ENCODE data around the gene ABCC6. TPM values are rescaled to one million over a fixed set of nuclear protein-coding genes. Genes with fewer than 3 reads are reported as not detected.

ABCC6 gene
- total RNA-seq, 1 experiment from 2014 or later: 0.73 TPM

- BruUV-seq (replicated peaks): no TSS peak
Measured at GRCh38 chr16:16116841-16117240, 106.5 kb downstream of the ABCC6 start.

GRCh38 chr16:16113076-16113475, 110.2 kb downstream of the ABCC6 start:
- H2AFZ ChIP-seq (ENCODE audit: low read length): no peak overlapping the region
- H3K4me1 ChIP-seq (ENCODE audit: insufficient read depth, low read length): no peaks in the 10 kb centered on the region
- intact Hi-C loops (cut with micrococcal nuclease): no loop called here
- H3F3A ChIP-seq (ENCODE audit: low read length, unreplicated experiment): no peaks in the 10 kb centered on the region
- H3K9me3 ChIP-seq (ENCODE audit: low read length): no peaks in the 10 kb centered on the region
- H3K27ac ChIP-seq (ENCODE audit: low read length): no peak overlapping the region
- peaks cover 21% of the 10 kb centered on the region for H3K36me3 ChIP-seq (ENCODE audit: low read depth, low read length)
- TF ChIP-seq EZH2phosphoT487 (IDR thresholded peaks at IDR 0.05; ENCODE audit: borderline replicate concordance, low read length) (no peak), CTCF (conservative IDR thresholded peaks at IDR 0.05; ENCODE audit: low read depth, low read length) (no peak), EZH2 (IDR thresholded peaks at IDR 0.05; ENCODE audit: low read length, unreplicated experiment) (no peak)
- H3K9ac ChIP-seq (ENCODE audit: low read length): no peak overlapping the region
- CTCF ChIA-PET: no interaction called here
- no peak for DNase-seq
- H3K9me2 ChIP-seq (replicated peaks; ENCODE audit: low read length): no peaks in the 10 kb centered on the region
- no peaks in the 10 kb centered on the region for H4K20me1 ChIP-seq (ENCODE audit: low read length)
- no peak for ATAC-seq
- no peak overlapping the region for H3K4me3 ChIP-seq (ENCODE audit: low read length)
- POLR2A ChIA-PET (ENCODE audit: unreplicated experiment): no interaction called here
- H3K79me2 ChIP-seq (ENCODE audit: low read length): no peaks in the 10 kb centered on the region
- no peak overlapping the region for H3K4me2 ChIP-seq (ENCODE audit: low read length)
- H3K27me3 ChIP-seq (ENCODE audit: low read length): no peaks in the 10 kb centered on the region
- no TSS peak for BruUV-seq (replicated peaks)

More at GRCh38 chr16:16116841-16117240, 106.5 kb downstream of the ABCC6 start:
- CTCF ChIA-PET: no interaction called here
- Histone ChIP-seq H3K27me3 (ENCODE audit: low read length) (no peaks in the 10 kb centered on the region), H3F3A (ENCODE audit: low read length, unreplicated experiment) (no peaks in the 10 kb centered on the region), H3K4me3 (ENCODE audit: low read length) (no peak overlapping the region), H2AFZ (ENCODE audit: low read length) (no peak overlapping the region), H3K4me2 (ENCODE audit: low read length) (no peak overlapping the region), H3K4me1 (ENCODE audit: insufficient read depth, low read length) (no peaks in the 10 kb centered on the region), H4K20me1 (ENCODE audit: low read length) (no peaks in the 10 kb centered on the region), H3K79me2 (ENCODE audit: low read length) (no peaks in the 10 kb centered on the region), H3K9ac (ENCODE audit: low read length) (no peak overlapping the region), H3K27ac (ENCODE audit: low read length) (no peak overlapping the region), H3K9me2 (replicated peaks; ENCODE audit: low read length) (no peaks in the 10 kb centered on the region), H3K36me3 (ENCODE audit: low read depth, low read length) (peaks cover 23% of the 10 kb centered on the region), H3K9me3 (ENCODE audit: low read length) (no peaks in the 10 kb centered on the region)
- ATAC-seq (no peak), DNase-seq (no peak)
- POLR2A ChIA-PET (ENCODE audit: unreplicated experiment): no interaction called here
- intact Hi-C loops (cut with micrococcal nuclease): no loop called here
- TF ChIP-seq CTCF (conservative IDR thresholded peaks at IDR 0.05; ENCODE audit: low read depth, low read length) (no peak), EZH2 (IDR thresholded peaks at IDR 0.05; ENCODE audit: low read length, unreplicated experiment) (no peak), EZH2phosphoT487 (IDR thresholded peaks at IDR 0.05; ENCODE audit: borderline replicate concordance, low read length) (no peak)

GRCh38 chr16:16112450-16113053, 110.7 kb downstream of the ABCC6 start:
- no peak for TF ChIP-seq CTCF (conservative IDR thresholded peaks at IDR 0.05; ENCODE audit: low read depth, low read length)
- no peak for TF ChIP-seq EZH2 (IDR thresholded peaks at IDR 0.05; ENCODE audit: low read length, unreplicated experiment)
- TF ChIP-seq EZH2phosphoT487 (IDR thresholded peaks at IDR 0.05; ENCODE audit: borderline replicate concordance, low read length): no peak
- no peaks in the 10 kb centered on the region for H3K9me3 ChIP-seq (ENCODE audit: low read length)
- H3K4me3 ChIP-seq (ENCODE audit: low read length): no peak overlapping the region
- BruUV-seq (replicated peaks): no TSS peak
- no peak overlapping the region for H3K27ac ChIP-seq (ENCODE audit: low read length)
- no peak overlapping the region for H2AFZ ChIP-seq (ENCODE audit: low read length)
- H3K9ac ChIP-seq (ENCODE audit: low read length): no peak overlapping the region
- no peaks in the 10 kb centered on the region for H3K27me3 ChIP-seq (ENCODE audit: low read length)
- H3K4me2 ChIP-seq (ENCODE audit: low read length): no peak overlapping the region
- H3K36me3 ChIP-seq (ENCODE audit: low read depth, low read length): peaks cover 16% of the 10 kb centered on the region
- ChIA-PET POLR2A (ENCODE audit: unreplicated experiment) (no interaction called here), CTCF (no interaction called here)
- H3K9me2 ChIP-seq (replicated peaks; ENCODE audit: low read length): no peaks in the 10 kb centered on the region
- H3F3A ChIP-seq (ENCODE audit: low read length, unreplicated experiment): no peaks in the 10 kb centered on the region
- no peaks in the 10 kb centered on the region for H3K79me2 ChIP-seq (ENCODE audit: low read length)
- DNase-seq (no peak), ATAC-seq (no peak)
- H4K20me1 ChIP-seq (ENCODE audit: low read length): no peaks in the 10 kb centered on the region
- intact Hi-C loops (cut with micrococcal nuclease): no loop called here
- H3K4me1 ChIP-seq (ENCODE audit: insufficient read depth, low read length): no peaks in the 10 kb centered on the region

Data from PC-3 (cell line).